K562 (cell line): ENCODE data around the gene SH3TC2. TPM values are rescaled to one million over a fixed set of nuclear protein-coding genes. Genes with fewer than 3 reads are reported as not detected.
"Not testable (repeated sequence)": the region's sequence is repeated elsewhere in the genome, so short reads cannot be mapped to it uniquely, and the experiment has no call there.

Experiments
- ATAC-seq: fragments of 200-7000 bp; cut with Tn5 transposase; 3 replicates; pipeline ENCODE4 v1.9.1; 2020; ENCODE audit warnings: moderate library complexity
- BruUV-seq: library from RNA; stranded (reverse); fragments of 400-500 nt; replicated peaks from 2 replicates; lab custom pipeline; 2021; lab: Mats Ljungman, UMichigan
- CTCF ChIA-PET: fragments of 300-600 bp; formaldehyde crosslinking; extraction: SDS; loops from one replicate; lab custom pipeline; 2021; ENCODE audit warnings: low intra/inter-chr PET ratio; lab: Yijun Ruan, JAX
- POLR2A ChIA-PET: fragments of 300-600, 350-650 bp; sonication (Branson Sonifier 250); formaldehyde crosslinking; extraction: SDS; loops from one replicate; lab custom pipeline; 2021; ENCODE audit warnings: antibody characterized with exemption, inconsistent platforms; lab: Yijun Ruan, JAX
- DNase-seq, 4 experiments: peaks; one replicate each; pipeline versions ENCODE4 v3.0.0 to v3.0.0-alpha.2; 2011 to 2018; ENCODE audit warnings: low spot score in 3 of 4, mixed read lengths in 3 of 4; ENCODE audit errors: extremely low read depth in 1 of 4
- FAIRE-seq: peaks from 2 replicates; lab custom pipeline; 2011; peaks lifted over from hg19 to GRCh38; lab: Jason Lieb, UNC
- H2AFZ ChIP-seq: 2 replicates; pipeline ENCODE4 v1.6.0; 2011; ENCODE audit warnings: low read depth, low read length, control low read depth, inconsistent platforms
- H3K27ac ChIP-seq: fragments of 200-600 bp; 3 replicates; pipeline ENCODE4 v1.8.0; 2011; ENCODE audit warnings: low read depth, mild to moderate bottlenecking, control low read depth, inconsistent platforms, low read length, moderate library complexity, mixed read lengths; ENCODE audit errors: extremely low read depth
- H3K27me3 ChIP-seq, 2 experiments: fragments of 300-600 bp in 1 of 2; 2 replicates in 1 of 2; 3 replicates in 1 of 2; pipeline versions ENCODE4 v1.6.0 to v1.8.0; 2011; ENCODE audit warnings: inconsistent platforms in 2 of 2, low read length in 2 of 2, mild to moderate bottlenecking in 1 of 2, mixed read lengths in 1 of 2, moderate library complexity in 1 of 2; ENCODE audit not compliant: control insufficient read depth in 2 of 2, insufficient read depth in 2 of 2
- H3K36me3 ChIP-seq: fragments of 300-600 bp; 3 replicates; pipeline ENCODE4 v1.8.0; 2011; ENCODE audit warnings: mild to moderate bottlenecking, low read length, inconsistent platforms; ENCODE audit not compliant: control insufficient read depth, insufficient read depth
- H3K4me1 ChIP-seq, 2 experiments: fragments of 200-600 bp in 1 of 2; replicated peaks in 1 of 2; 2 replicates in 1 of 2; 3 replicates in 1 of 2; pipeline versions ENCODE4 v1.5.1 to v1.8.0; 2011; ENCODE audit warnings: inconsistent platforms in 2 of 2, low read length in 2 of 2, mild to moderate bottlenecking in 1 of 2, mixed read lengths in 1 of 2, moderate library complexity in 1 of 2; ENCODE audit not compliant: control insufficient read depth in 2 of 2, insufficient read depth in 2 of 2
- H3K4me2 ChIP-seq: 2 replicates; pipeline ENCODE4 v1.6.1; 2011; ENCODE audit warnings: low read length, control low read depth, inconsistent platforms, mixed read lengths; ENCODE audit not compliant: insufficient read depth
- H3K4me3 ChIP-seq: fragments of 200-600 bp; sonication (generic), shearing (Covaris generic); 2 replicates; pipeline ENCODE4 v1.5.1; 2016; ENCODE audit warnings: control low read depth, inconsistent platforms
- H3K79me2 ChIP-seq: fragments of 200-600 bp; 3 replicates; pipeline ENCODE4 v1.8.0; 2011; ENCODE audit warnings: low read length, inconsistent platforms; ENCODE audit not compliant: control insufficient read depth, insufficient read depth
- H3K9ac ChIP-seq, 2 experiments: 2 replicates each; pipeline versions ENCODE4 v1.6.0 to v1.6.1; 2011; ENCODE audit warnings: low read depth in 2 of 2, low read length in 2 of 2, control low read depth in 1 of 2, inconsistent platforms in 1 of 2, mild to moderate bottlenecking in 1 of 2, mixed read lengths in 1 of 2; ENCODE audit not compliant: insufficient read depth in 1 of 2
- H3K9me1 ChIP-seq: one replicate; pipeline ENCODE4 v1.6.0; 2011; ENCODE audit warnings: inconsistent platforms, mild to moderate bottlenecking, low read length, moderate library complexity; ENCODE audit not compliant: control insufficient read depth, insufficient read depth
- H3K9me3 ChIP-seq: replicated peaks from 2 replicates; pipeline ENCODE4 v1.5.1; 2011; ENCODE audit warnings: low read depth, low read length, inconsistent platforms; ENCODE audit not compliant: control insufficient read depth, insufficient read depth
- H4K20me1 ChIP-seq: replicated peaks from 2 replicates; pipeline ENCODE4 v1.6.1; 2011; ENCODE audit warnings: low read length, inconsistent platforms, mixed read lengths; ENCODE audit not compliant: control insufficient read depth, insufficient read depth
- ARID1B ChIP-seq: fragments of 450-650 bp; IDR thresholded peaks from 2 replicates; pipeline ENCODE4 v1.6.1; 2016; ENCODE audit warnings: antibody characterized with exemption, mild to moderate bottlenecking, inconsistent platforms
- CBFA2T2 ChIP-seq: fragments of 450-650 bp; conservative IDR thresholded peaks from 2 replicates; pipeline ENCODE4 v1.6.1; 2017; ENCODE audit warnings: mild to moderate bottlenecking
- DPF2 ChIP-seq: fragments of 450-650 bp; IDR thresholded peaks from 2 replicates; pipeline ENCODE4 v1.6.1; 2016
- FOXM1 ChIP-seq, 2 experiments: fragments of 450-650 bp in 1 of 2; sonication (generic) in 1 of 2; formaldehyde crosslinking in 1 of 2; IDR thresholded peaks; 2 replicates each; pipeline versions ENCODE4 v1.6.1 to v1.9.0; 2017 to 2022; ENCODE audit warnings: low read depth in 2 of 2, mild to moderate bottlenecking in 2 of 2, missing genetic modification reagents in 1 of 2, moderate library complexity in 1 of 2
- NBN ChIP-seq: fragments of 450-650 bp; IDR thresholded peaks from 2 replicates; pipeline ENCODE4 v1.6.1; 2016; ENCODE audit warnings: low read depth, mild to moderate bottlenecking
- NEUROD1 ChIP-seq: fragments of 150-350 bp; IDR thresholded peaks from 2 replicates; pipeline ENCODE4 v1.6.1; 2014; ENCODE audit warnings: borderline replicate concordance, low read length, low read depth; ENCODE audit not compliant: partially characterized antibody
- NFRKB ChIP-seq: fragments of 450-650 bp; IDR thresholded peaks from 2 replicates; pipeline ENCODE4 v1.6.1; 2016; ENCODE audit warnings: low read depth
- SIRT6 ChIP-seq: IDR thresholded peaks from one replicate; pipeline ENCODE4 v1.6.1; 2012; ENCODE audit warnings: low read depth, mild to moderate bottlenecking, control low read depth, inconsistent platforms, low read length, moderate library complexity
- SOX6 ChIP-seq: fragments of 450-650 bp; IDR thresholded peaks from 2 replicates; pipeline ENCODE4 v1.6.1; 2014; ENCODE audit warnings: mild to moderate bottlenecking
- SRSF1 ChIP-seq: fragments of 200-400 bp; formaldehyde crosslinking; IDR thresholded peaks from 2 replicates; pipeline ENCODE4 v1.6.1; 2017; ENCODE audit warnings: mild to moderate bottlenecking, low read depth, low read length, moderate library complexity
- TCF3 ChIP-seq: sonication (generic); formaldehyde crosslinking; IDR thresholded peaks from 2 replicates; pipeline ENCODE4 v1.4.0; 2020; ENCODE audit warnings: mild to moderate bottlenecking, missing genetic modification reagents
- THAP12 ChIP-seq: fragments of 250-450 bp; sonication (Bioruptor Pico); IDR thresholded peaks from 2 replicates; pipeline ENCODE4 v1.9.0; 2021; ENCODE audit warnings: mild to moderate bottlenecking, inconsistent platforms
- ZC3H4 ChIP-seq: sonication (generic); formaldehyde crosslinking; IDR thresholded peaks from 2 replicates; pipeline ENCODE4 v1.9.0; 2021; ENCODE audit warnings: missing genetic modification reagents, borderline replicate concordance
- ZNF384 ChIP-seq: IDR thresholded peaks from 2 replicates; pipeline ENCODE4 v1.6.1; 2012; ENCODE audit warnings: low read depth, low read length, improper control_type of control experiment
- in situ Hi-C: fragments of 300-500 bp; cut with MboI; formaldehyde crosslinking; loops from 4 replicates; pipeline ENCODE4 v1.15.0; 2018; ENCODE audit warnings: inconsistent platforms, mixed read lengths
- intact Hi-C: fragments of 100-400 bp; cut with micrococcal nuclease; formaldehyde crosslinking; loops from 2 replicates; pipeline ENCODE4 v1.14.2; 2022
- polyA plus RNA-seq, 8 experiments: library from polyadenylated mRNA; depleted of rRNA in 4 of 8; stranded (reverse) in 5 of 8; unstranded in 3 of 8; fragments of >200 nt; fragmentation: Nextera tagmentation in 2 of 8; fragmentation: Illumina TruSeq in 1 of 8; extraction: Ambion mirVana in 2 of 8; extraction: Trizol in 1 of 8; gene quantifications; 2 replicates each; pipeline versions ENCODE4 v1.2.1 to v1.2.3, GENCODE V29; 2011 to 2014; ENCODE audit warnings: inconsistent platforms in 1 of 8, missing spikeins in 1 of 8
- total RNA-seq, 7 experiments: library from RNA; depleted of rRNA in 6 of 7; stranded (reverse); fragments of >200 nt in 6 of 7; fragmentation: Illumina TruSeq in 2 of 7; extraction: Trizol in 2 of 7; gene quantifications; 2 replicates each; pipeline versions ENCODE4 v1.2.1 to v1.2.3, GENCODE V29; 2011 to 2021; ENCODE audit warnings: low replicate concordance in 1 of 7

Gene SH3TC2
- total and polyA plus RNA-seq, 9 of the 15 experiments (the other 6 are each of a cell fraction or from before 2014, with no cell fraction given) = 0.03 to 0.80 (median 0.55) TPM; not detected in 1

GRCh38 chr5:149079883-149080282 is 17.0 kb upstream of the SH3TC2 start (continued):
- no peak for TF ChIP-seq THAP12 (CRISPR knock-in tag)
- no peak for TF ChIP-seq NFRKB
- TF ChIP-seq FOXM1 (IDR thresholded peaks at IDR 0.05; ENCODE audit: low read depth) = peak; percentile 61; the same call in 1 of the 2 replicates
- TF ChIP-seq FOXM1 (CRISPR knock-in tag; IDR thresholded peaks at IDR 0.05; ENCODE audit: low read depth) = no peak
- TF ChIP-seq NEUROD1 = peak; percentile 32
- no peak for TF ChIP-seq ZC3H4 (CRISPR knock-in tag)
- peak; percentile 91 for TF ChIP-seq DPF2
- TF ChIP-seq SIRT6 = no peak
- TF ChIP-seq TCF3 (CRISPR knock-in tag) = 0 out of 2 replicates have a peak, but pooled peaks have one; percentile 9
- TF ChIP-seq CBFA2T2 = peak; percentile 37
- peak; percentile 95 for TF ChIP-seq ARID1B
- TF ChIP-seq NBN = peak; percentile 38; the same call in 1 of the 2 replicates
- no peak for TF ChIP-seq SRSF1
- peak; percentile 74 for TF ChIP-seq SOX6
- no peak for TF ChIP-seq ZNF384
- TF ChIP-seq, all 486 proteins: peak for 37

GRCh38 chr5:149074071-149074470 is 11.2 kb upstream of the SH3TC2 start:
- FAIRE-seq, H3K4me3 ChIP-seq, H3K27me3 ChIP-seq, ATAC-seq, H3K36me3 ChIP-seq, H3K9ac ChIP-seq, POLR2A ChIA-PET, BruUV-seq, H3K79me2 ChIP-seq, H3K4me1 ChIP-seq, H3K9me3 ChIP-seq, H3K9me1 ChIP-seq, in situ Hi-C loops, H3K4me2 ChIP-seq, H4K20me1 ChIP-seq, H2AFZ ChIP-seq, DNase-seq, CTCF ChIA-PET, intact Hi-C loops, H3K27ac ChIP-seq: not testable (repeated sequence)
